Chondrocyte (in vitro differentiated cells): Measurements from ENCODE around the gene PGR. TPM values are rescaled to one million over a fixed set of nuclear protein-coding genes. Genes with fewer than 3 reads are reported as not detected.
A peak's percentile ranks its signal among the peaks of the same experiment; 100 is the strongest.

Experiments used
- DNase-seq: peaks from one replicate; pipeline ENCODE4 v3.0.0; 2021; ENCODE audit warnings: mixed read lengths, low spot score
- H3K27ac Mint-ChIP-seq: one replicate; pipeline ENCODE4 v1.8.0; 2021; ENCODE audit warnings: mild to moderate bottlenecking, moderate library complexity, mixed read lengths; ENCODE audit not compliant: unreplicated experiment
- H3K27me3 Mint-ChIP-seq: 2 replicates; pipeline ENCODE4 v1.8.0; 2021; ENCODE audit warnings: low read depth, mixed read lengths
- H3K36me3 Mint-ChIP-seq: 2 replicates; pipeline ENCODE4 v1.8.0; 2021; ENCODE audit warnings: low read depth, mixed read lengths
- H3K4me1 Mint-ChIP-seq: 2 replicates; pipeline ENCODE4 v1.8.0; 2021; ENCODE audit warnings: low read depth, mild to moderate bottlenecking, mixed read lengths
- H3K4me3 Mint-ChIP-seq: one replicate; pipeline ENCODE4 v1.8.0; 2021; ENCODE audit warnings: mild to moderate bottlenecking, moderate library complexity, mixed read lengths; ENCODE audit not compliant: unreplicated experiment
- H3K9me3 Mint-ChIP-seq: 2 replicates; pipeline ENCODE4 v1.8.0; 2021; ENCODE audit warnings: low read depth, mixed read lengths
- CTCF ChIP-seq: fragments of 200-600 bp; sonication (generic); IDR thresholded peaks from 2 replicates; pipeline ENCODE4 v1.5.0; 2021; ENCODE audit warnings: antibody characterized with exemption, mild to moderate bottlenecking, moderate library complexity
- total RNA-seq: library from RNA; stranded (reverse); gene quantifications from 3 replicates; pipeline ENCODE4 v1.2.1, GENCODE V29; 2021

Gene PGR
- total RNA-seq, 1 donor from 2014 or later, result not detected

- TF ChIP-seq CTCF, result no peak
- Mint-ChIP-seq H3K36me3 (no peaks in the 10 kb centered on the region), H3K27ac (no peak overlapping the region), H3K4me1 (no peaks in the 10 kb centered on the region), H3K4me3 (no peak overlapping the region), H3K27me3 (peaks cover 21% of the 10 kb centered on the region), H3K9me3 (no peaks in the 10 kb centered on the region)
- DNase-seq, result no peak
Measured at GRCh38 chr11:101138245-101138930, 8.8 kb upstream of the PGR start.

- peaks cover 3% of the 10 kb centered on the region for H3K36me3 Mint-ChIP-seq
- H3K4me3 Mint-ChIP-seq, result no peak overlapping the region
- H3K27ac Mint-ChIP-seq, result no peak overlapping the region
- peaks cover 63% of the 10 kb centered on the region for H3K27me3 Mint-ChIP-seq
- no peak for DNase-seq
- H3K9me3 Mint-ChIP-seq, result no peaks in the 10 kb centered on the region
- TF ChIP-seq CTCF, result no peak
- peaks cover 11% of the 10 kb centered on the region for H3K4me1 Mint-ChIP-seq
Measured at GRCh38 chr11:101133190-101133589, 3.6 kb upstream of the PGR start.

GRCh38 chr11:101128571-101129202 is 926 bp downstream of the PGR start:
- Mint-ChIP-seq H3K9me3 (no peaks in the 10 kb centered on the region), H3K27ac (no peak overlapping the region), H3K36me3 (peaks cover 3% of the 10 kb centered on the region), H3K4me1 (peaks cover 16% of the 10 kb centered on the region), H3K27me3 (peaks cover 70% of the 10 kb centered on the region), H3K4me3 (no peak overlapping the region)
- DNase-seq, result no peak
- TF ChIP-seq CTCF, result no peak

- H3K36me3 Mint-ChIP-seq, result peaks cover 3% of the 10 kb centered on the region
- H3K9me3 Mint-ChIP-seq, result no peaks in the 10 kb centered on the region
- DNase-seq, result no peak
- peak overlapping the region; percentile 48 for H3K4me3 Mint-ChIP-seq
- no peak for TF ChIP-seq CTCF
- peaks cover 16% of the 10 kb centered on the region for H3K4me1 Mint-ChIP-seq
- H3K27me3 Mint-ChIP-seq, result peaks cover 69% of the 10 kb centered on the region
- H3K27ac Mint-ChIP-seq, result no peak overlapping the region
Measured at GRCh38 chr11:101127699-101128570, 1.7 kb downstream of the PGR start.

- peaks cover 16% of the 10 kb centered on the region for H3K4me1 Mint-ChIP-seq
- DNase-seq, result no peak
- no peaks in the 10 kb centered on the region for H3K9me3 Mint-ChIP-seq
- TF ChIP-seq CTCF, result no peak
- peaks cover 72% of the 10 kb centered on the region for H3K27me3 Mint-ChIP-seq
- H3K36me3 Mint-ChIP-seq, result peaks cover 3% of the 10 kb centered on the region
- H3K27ac Mint-ChIP-seq, result no peak overlapping the region
- peak overlapping the region; percentile 64 for H3K4me3 Mint-ChIP-seq
Measured at GRCh38 chr11:101127197-101127698, 2.4 kb downstream of the PGR start.
